IPS-11a (cell line): ENCODE results near the gene OR51B5.
"Not testable (repeated sequence)": the region's sequence is repeated elsewhere in the genome, so short reads cannot be mapped to it uniquely, and the experiment has no call there.

ENCODE experiments used
- H3K4me3 ChIP-seq: one replicate; pipeline ENCODE4 v1.5.1; 2013; ENCODE audit warnings: low read depth, low read length, control low read depth

The OR51B5 gene

GRCh38 chr11:5336331-5336730 is 7.0 kb downstream of the OR51B5 start:
- H3K4me3 ChIP-seq, result no peak overlapping the region

- no peak overlapping the region for H3K4me3 ChIP-seq
These were observed 8.2 kb downstream of the OR51B5 start for GRCh38 chr11:5335170-5335569.

GRCh38 chr11:5324197-5324596 is 19.1 kb downstream of the OR51B5 start, which contains the start of gene OR51B2:
Gene OR51B2 (minus strand): TSS chr11:5324297. CDS start chr11:5324297, 0 bp downstream.
- no peak within 1 kb of the TSS for H3K4me3 ChIP-seq

- no peak overlapping the region for H3K4me3 ChIP-seq
These were observed 26.0 kb downstream of the OR51B5 start for GRCh38 chr11:5317292-5317691.

GRCh38 chr11:5313326-5314023 is 29.8 kb downstream of the OR51B5 start:
- H3K4me3 ChIP-seq, result not testable (repeated sequence)

- H3K4me3 ChIP-seq, result no peak overlapping the region
These were observed 32.9 kb downstream of the OR51B5 start for GRCh38 chr11:5310423-5310822.

GRCh38 chr11:5307256-5308019 is 35.9 kb downstream of the OR51B5 start:
- no peak overlapping the region for H3K4me3 ChIP-seq

GRCh38 chr11:5304046-5304445 is 39.3 kb downstream of the OR51B5 start:
- no peak overlapping the region for H3K4me3 ChIP-seq

GRCh38 chr11:5303626-5304025 is 39.7 kb downstream of the OR51B5 start:
- H3K4me3 ChIP-seq, result no peak overlapping the region

- H3K4me3 ChIP-seq, result no peak within 1 kb of the TSS
These were observed 41.5 kb downstream of the OR51B5 start, which contains the start of gene OR51B4 for GRCh38 chr11:5301846-5302245. Gene OR51B4 (minus strand): TSS chr11:5301946. CDS start chr11:5301946, 0 bp downstream.

- H3K4me3 ChIP-seq, result no peak overlapping the region
These were observed 43.1 kb downstream of the OR51B5 start for GRCh38 chr11:5300251-5300650.

GRCh38 chr11:5298451-5298850 is 44.9 kb downstream of the OR51B5 start:
- no peak overlapping the region for H3K4me3 ChIP-seq

GRCh38 chr11:5297721-5298323 is 45.5 kb downstream of the OR51B5 start:
- H3K4me3 ChIP-seq, result no peak overlapping the region

GRCh38 chr11:5294342-5294995 is 48.9 kb downstream of the OR51B5 start:
- H3K4me3 ChIP-seq, result not testable (repeated sequence)

- H3K4me3 ChIP-seq, result no peak overlapping the region
These were observed 50.3 kb downstream of the OR51B5 start for GRCh38 chr11:5293028-5293427.
